GM19351 (cell line): ENCODE results near the gene EXOC6B.

Experiments
- ATAC-seq: cut with Tn5 transposase; IDR thresholded peaks from one replicate; pipeline ENCODE4 v1.9.1; 2021; ENCODE audit warnings: mild to moderate bottlenecking, moderate library complexity; ENCODE audit not compliant: unreplicated experiment

EXOC6B gene

DNA sequence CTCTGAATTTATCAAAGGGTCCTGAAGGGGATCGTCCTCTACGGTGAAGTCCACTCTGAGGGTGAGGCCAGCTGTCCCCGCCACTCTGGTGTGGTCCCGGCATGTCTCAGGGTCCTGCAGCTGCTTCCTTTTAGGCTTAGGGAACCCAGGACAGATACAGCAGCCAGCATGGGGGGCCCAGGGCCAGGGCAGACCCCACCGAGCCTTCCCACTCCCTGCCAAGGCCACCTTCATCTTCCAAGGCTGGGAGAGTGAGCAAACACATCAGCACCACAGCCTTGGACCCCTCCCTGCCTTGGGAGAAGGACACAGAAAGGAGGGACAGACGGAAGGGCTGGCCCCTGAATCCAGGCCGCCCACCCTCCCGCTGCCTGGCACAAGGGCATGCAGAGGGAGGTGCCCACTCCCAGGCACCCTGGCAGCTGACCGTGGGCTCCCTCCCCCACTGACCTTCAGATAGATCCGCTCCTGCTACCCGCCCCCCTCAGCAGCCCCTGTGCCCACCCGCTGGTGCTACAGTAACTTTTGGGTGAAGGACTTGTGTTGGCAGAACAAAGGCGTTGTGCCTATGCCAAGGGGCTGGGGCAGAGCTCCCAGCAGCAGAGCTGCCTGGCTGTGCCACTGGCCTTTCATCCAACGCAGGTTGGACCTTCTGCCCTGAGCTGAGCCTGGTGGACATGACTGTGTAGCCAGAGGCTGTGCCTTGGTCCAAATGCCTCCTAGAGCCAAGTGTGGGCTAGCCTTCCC is 685.8 kb downstream of the EXOC6B start:
- ATAC-seq: no peak

DNA sequence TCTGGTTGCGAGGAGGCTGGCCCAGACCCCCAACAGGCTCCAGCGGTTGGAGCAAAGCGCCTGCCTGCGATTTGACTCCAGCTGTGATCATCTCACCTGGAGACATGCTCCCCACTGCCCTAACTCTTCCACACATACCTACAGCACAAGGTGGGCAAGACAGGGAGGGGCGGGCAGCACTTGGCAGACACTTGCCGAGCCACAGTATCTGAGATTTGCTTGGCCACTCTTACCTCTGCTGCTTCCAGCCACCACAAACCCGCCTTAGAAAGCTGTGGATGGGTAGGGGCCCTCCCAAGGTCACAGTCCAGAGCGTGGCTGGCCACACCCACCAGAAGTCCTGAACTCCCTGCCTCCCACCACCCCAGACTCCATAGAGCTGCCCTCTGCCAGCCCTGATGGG is 686.4 kb downstream of the EXOC6B start:
- ATAC-seq: no peak

DNA sequence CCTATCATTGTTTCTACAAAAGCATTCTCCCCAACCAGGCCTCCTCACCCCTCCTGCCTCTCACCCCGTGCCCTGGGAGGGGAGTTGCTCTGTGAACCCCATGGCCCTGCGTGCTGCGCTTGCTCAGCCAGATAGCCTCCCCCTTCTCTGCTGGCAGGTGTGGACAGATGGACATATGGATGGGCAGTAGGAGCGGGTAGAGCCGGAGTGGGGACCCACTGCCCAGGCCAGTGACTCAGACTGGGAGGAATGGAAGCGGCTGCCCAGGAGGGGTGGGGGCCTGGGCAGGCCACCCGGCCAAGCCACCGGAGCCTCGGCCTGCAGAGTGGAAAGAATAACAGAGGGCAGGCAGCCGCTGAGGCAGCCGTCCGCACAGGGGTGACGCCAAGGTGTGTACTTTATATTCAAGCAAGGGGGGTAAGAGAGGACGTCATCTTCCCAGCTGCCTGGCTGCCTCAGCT is 686.9 kb downstream of the EXOC6B start:
- no peak for ATAC-seq

DNA sequence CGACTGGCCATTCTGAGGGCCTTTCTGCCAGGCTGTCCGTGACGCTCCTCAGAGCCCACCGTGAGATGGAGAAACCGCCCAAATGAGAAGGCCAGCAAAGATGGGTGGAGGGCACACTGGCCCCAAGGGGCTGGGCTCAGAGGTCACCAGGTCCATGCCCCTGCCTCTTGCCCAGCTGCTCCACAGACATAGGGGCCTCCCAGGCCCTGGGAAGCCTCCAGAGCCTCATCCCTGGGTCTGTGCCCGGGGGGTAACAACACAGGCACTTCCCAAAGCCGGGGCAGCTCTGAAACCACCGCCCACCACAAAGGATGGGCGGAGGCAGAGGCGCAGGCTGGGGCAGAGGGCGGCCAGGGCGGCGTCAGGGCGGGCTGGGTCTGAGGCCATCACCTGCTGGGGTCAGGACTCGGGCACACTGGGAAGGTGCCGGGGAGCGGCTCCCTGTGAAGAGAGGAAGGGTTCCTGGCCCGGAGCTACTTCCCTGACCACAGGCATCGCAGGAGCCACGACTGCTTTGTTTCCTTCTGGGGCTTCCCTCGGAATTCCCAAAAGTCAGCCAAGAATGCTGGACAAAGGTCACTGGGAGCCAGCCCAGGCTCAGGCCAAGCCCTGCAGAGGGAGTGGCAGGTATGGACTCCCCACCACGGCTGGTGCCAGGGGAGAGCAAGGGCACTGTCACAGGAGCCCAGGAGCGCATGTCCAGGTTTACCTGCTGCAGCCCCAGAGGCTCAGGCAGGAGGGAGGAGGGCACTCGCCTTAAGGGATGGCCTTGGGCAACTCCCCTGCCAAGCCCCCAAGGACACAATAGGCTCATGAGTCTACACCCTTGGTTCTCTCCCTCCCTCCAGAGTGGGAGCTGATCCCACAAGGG is 687.6 kb downstream of the EXOC6B start:
- peak; percentile 1 for ATAC-seq

DNA sequence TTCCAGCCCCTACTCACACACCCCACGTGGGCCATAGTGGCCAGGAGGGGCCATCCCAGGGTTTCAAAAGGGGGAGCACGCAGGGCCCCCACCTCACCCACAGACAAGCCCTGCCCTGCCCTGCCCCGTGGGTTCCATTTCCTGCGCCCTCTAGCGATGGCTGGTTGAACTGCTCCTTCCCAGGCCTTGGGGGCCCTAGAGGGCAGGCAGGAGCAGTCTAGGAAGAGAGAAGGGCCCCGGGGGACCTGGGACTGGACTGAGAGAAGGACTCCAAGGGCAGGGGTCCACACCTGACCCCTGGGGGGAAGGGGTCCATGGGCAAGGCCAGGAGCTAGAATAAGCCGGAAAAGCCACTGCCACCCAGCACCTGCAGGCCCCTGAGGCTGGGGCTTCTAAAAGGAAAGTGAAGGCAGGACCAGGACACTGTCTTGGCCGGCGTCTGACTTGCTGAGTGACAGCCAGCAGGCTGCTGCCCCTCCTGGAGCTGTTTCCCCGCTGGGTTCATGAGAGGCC is 688.3 kb downstream of the EXOC6B start:
- ATAC-seq: peak; percentile 91

DNA sequence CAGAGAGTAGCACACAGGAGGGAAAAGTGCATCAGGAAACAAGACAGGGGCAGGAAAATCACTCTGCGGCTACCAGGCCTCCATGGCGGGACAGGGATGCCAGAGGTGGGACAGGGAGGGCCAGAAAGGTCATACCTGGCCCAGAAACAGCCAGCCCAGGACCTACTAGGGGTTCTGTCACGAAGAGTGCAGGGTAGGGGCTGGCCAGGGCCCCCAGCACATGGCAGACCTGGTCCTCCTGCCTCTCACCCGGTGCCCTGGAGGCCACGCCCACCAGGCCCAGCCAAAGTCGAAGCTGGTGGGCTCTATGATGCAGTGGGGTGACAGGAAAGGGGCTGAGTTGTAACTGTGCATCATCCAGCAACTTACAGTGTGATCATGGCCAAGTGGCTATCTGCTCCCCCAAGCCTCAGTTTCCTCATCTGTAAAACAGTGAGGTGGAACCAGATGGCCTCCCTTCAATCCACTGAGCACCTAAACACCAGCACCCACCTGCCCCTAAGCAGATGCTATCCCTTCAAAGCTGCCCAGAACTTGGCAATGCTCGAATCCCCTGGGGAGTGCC is 688.8 kb downstream of the EXOC6B start:
- peak; percentile 18 for ATAC-seq

DNA sequence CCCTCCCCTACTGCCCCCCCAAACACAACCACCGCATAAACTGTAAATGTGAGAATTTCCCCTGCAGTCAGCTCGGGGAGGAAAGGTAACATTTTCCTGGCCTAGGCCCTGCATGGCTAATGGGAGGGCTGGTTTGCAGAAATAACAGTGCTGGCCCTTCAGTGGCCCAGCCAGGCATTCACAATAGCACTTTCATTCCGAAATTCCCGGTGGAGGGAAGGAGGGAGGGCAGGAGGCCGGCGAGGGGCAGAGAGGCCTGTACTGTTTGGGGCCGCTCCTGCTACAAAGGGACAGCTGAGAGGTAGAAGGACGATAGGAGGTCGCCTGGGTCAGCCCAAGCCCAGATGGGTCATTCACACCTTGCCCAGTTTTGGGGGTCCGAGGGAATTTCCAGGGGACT is 689.5 kb downstream of the EXOC6B start:
- no peak for ATAC-seq

DNA sequence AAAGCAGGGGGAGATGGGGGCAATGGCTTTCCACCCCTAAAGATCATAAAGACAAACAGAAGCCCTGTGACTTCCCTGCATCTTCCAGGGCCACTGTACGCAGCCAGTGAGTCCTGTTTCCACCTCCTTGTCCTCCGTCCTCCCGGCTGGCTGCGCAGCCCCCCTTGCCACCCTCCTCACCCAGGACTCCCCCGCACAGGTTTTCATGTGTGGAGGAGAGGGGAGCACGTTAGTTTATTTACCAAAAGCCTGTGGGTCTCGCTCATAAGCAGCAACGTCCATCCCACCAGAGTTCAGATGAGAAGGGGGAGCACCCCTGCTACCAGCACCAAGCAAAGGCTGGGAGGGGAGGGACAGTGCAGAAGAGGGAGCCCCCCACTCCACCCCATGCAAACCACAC is 689.9 kb downstream of the EXOC6B start:
- no peak for ATAC-seq

DNA sequence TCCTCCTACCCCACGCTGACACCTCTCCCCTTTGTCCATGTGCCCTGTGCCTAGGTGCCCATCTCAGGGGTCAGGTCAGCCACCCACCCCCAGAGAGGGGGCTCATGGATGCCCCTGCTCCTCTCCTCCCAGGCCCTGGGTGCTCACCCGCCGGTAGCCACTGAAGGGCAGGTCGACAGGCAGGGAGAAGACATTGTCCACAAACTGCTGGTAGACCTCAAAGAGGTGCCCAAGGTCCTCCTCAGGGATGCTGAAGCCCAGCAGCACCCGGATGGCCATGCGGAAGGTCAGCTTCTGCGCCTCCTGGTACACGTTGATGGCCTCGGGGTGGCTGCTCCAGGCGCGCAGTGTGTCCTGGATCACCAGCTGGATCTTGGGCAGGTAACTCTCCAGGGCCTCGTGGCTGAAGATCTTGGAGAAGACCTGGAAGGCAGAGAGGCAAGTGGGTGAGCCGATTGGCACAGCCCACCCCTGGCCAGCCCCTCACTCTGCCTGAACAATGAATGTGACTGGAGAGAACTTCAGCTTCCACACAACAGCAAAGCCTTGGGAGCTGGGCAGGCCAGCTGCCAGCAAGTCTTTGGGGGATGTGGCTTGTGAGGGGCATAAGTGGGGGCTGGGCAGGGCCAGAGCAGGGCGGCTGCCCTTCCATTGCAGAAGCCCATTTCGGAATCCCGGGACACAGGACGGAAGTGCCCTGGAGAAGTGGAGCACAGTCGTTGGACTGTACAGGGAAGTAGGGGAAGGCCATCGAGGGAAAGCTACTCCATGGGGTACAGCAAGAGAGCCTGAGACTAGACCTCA is 690.6 kb downstream of the EXOC6B start:
- no peak for ATAC-seq

DNA sequence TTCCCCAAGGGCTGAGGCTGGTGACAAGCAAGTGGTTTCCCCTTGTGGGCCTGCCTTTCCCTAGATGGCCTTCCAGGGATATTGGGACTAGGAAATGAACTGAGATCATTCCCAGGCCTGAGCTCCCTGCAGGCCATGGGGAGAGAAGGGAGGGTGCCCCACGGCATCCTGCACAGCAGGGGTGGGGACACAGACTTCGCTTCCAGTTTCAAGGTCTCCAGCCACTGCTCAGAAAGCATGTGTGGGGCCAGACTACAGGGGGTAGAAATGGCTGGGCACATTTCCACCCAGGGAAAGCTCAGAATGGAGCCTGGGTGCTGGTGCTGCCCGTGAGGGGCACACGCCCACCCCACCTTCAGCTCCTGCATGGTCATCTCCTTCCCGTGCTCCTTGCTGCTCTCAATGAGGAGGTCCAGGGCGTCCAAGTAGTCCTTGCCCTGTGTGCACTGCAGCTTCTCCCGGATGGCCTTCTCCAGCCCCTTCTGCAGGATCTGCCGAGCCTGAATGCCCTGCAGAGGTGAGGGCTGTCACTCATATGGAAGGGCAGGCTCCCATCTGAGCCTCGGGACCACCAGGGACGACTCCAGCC is 691.3 kb downstream of the EXOC6B start:
- ATAC-seq: no peak

DNA sequence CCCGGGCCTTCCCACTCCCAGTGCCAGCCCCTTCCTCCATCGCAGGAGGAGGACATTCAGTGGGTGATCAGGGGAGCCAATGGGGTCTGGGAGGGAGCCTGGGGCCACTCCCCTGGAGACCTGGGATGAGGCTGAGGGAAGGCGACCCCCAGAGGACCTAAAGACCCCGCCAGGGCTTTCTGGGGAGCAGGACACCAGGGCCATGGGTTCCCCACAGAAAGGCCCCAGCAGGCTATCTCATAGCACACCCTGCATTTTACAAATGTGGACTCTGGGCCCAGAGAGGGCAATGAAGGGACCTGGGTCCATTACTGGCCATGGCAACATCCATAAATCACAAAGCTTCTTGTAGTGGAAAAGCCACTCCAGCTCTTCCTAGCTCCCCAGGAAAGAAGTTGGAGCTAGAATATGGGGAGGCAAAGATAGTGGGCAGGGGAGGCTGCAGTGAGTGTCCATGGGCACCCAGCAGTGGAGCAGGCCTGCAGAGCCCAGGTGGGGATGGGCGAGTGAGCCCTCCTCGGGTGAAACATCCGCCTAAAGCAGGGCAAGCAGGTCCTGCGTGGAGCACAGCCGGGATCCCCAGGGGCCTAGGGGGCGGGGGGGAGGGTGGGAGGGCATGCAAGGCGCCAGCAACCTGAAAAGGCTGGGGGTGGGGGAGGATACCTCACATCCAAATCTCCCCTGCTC is 692.0 kb downstream of the EXOC6B start:
- no peak for ATAC-seq

DNA sequence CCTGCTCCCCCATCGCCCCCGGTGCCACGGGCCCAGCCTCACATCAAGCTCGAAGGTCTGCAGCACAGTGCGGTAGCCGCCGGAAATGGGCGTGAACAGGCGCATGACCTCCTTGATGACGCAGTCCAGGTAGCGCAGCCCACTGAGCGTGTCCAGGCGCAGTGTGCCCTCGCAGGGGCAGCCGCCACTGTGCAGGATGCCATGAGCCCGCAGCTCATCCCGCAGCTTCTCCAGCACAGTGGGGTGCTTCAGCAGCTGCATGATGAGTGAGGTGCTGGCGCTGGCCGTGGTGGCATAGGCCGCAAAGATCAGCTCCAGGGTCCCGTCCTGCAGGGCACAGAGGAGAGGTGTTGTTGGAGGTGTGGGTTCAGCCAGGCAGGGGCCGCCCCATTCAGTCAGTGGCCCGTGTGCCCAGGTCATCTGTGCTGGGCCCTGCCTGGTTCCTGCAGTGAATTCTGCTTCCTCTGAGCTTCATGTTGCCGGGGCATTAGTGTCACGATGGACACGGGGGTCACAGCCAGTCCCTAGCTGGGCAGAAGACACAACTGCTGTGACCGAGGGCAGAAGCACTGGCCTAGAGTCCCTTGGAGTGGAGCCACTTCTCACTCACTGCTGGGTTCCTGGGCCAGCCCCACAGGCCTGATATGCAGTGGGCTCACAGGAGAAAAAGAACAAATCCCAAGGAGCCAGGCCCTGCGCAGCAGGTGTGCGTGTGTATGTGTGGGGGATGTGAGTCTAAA is 692.7 kb downstream of the EXOC6B start:
- no peak for ATAC-seq

DNA sequence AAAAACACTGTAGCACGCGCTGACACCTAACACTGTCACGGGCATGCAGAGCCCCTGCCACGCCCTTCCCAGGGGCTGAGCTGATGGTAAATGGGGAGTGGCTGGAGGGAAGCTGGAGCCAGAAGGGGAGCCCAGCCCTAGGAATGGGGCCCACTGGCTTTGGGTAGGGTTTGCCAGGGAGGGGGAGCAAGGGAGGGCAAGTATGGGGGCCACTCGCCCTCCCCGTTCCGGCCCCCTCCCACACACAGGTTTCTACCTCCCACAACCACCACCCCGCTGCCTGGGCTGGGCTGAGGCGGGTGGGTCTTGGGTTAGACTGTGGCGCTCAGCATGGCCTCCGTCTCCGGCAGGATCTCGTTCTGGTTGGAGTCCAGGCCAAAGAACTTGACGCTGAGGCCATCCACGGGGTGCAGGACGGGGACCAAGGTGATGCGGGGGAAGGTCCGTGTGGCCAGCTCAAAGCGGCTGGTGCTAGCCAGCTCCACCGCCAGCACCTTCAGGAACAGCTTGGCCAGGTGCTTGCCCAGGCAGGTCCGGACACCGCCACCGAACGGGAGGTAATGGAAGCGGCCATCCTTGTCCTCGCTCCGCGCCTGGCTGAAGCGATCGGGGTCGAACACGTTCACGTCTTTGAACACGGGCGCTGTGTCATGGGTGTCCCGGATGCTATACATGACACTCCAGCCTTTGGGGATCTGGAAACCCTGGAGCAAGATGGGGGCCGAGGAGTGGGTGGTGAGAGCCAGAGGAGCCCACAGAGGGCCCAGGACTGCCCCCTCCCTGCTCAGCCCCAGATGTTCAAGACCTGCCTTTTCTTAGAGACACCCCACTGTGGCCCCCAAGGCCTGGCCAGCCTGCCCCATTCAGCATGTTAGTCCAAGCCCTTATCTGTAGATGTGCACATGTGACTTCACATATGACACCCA is 693.7 kb downstream of the EXOC6B start:
- ATAC-seq: no peak

DNA sequence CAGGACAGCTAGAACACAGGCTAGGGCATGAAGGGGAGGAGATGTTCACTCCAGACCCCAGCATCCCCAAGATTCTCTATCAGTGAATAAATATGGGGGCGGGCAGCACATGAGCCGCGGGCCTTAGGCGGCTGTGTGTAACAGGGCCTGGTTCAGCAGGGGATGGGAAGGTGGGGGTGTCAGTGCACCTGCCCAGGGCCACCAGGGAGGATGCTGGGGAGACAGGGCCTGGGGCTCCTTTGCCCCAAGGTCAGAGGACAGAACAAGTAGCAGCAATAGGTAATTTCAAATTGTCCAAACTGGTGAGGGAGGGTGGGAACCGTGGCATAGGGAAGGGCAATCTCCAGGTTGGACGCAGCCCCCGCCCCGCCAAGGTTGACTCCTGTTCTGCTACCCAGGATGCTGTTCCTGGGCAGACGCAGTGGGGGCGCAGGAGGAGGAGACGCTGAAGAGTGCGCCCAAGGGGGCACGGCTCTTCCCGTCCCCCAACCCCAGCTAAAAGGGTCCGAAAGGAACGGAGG is 694.4 kb downstream of the EXOC6B start:
- ATAC-seq: no peak

DNA sequence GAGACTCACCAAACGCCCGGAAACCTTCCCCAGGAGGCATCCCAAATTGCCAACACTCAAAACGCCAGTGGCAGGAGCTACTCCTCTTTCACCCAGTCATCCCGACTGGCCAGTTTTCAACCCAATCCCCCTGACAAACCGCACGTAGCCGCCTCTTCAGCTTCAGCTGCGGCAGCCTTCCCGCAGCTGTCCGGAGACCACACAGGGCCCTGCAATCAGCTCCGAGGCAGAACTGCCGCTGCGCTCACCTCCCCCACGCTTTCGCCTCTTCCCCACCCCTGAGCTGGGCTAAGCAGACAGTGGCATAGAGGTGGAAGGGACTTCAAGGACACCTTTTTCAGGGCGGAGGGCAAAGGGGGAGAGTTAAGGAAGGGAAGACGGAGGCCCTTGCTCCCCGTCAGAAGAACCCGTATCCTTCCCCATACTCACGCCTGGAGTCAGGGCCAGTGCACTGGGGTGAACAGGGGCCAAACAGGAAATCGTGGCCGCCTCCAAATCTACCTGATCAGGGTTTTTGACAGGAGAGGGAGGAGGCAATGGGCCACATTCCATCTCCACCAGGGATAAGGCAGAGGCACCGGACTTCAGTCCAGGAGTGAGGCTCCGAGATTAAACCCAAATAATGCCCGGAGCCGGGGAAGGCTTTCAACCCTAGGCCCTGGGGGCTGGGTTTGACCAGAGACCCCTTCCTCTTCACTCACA is 695.0 kb downstream of the EXOC6B start:
- no peak for ATAC-seq

DNA sequence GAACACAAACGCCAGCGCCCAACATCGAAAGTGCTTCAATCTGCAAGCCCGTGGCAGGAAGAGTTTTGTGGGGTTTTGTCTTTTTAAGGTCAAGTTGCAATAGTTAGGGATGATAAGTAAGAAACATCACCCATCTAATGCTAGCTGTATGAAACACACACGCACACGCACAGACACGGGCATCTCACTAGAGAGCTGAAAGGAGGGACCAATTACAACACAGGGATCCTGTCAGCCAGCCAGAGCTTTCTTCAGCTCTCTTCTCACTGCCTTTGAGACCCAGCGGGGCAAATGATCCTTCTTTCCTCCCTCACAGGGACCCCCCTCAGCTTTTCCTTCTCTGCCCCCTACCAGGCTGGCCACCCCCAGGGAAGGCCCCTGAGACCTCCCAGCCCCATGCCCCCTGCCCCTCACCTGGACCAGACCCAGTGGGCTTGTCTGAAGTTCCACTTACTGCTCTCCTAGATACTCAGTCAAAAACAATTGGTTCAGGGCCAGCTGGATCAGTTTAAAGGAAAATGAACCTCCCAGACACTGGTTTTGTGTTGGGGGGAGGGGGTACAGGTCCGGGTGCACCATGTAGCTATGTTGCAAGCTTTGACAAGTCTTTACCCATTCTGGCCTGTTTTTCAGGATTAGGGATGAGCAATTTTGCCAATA is 696.0 kb downstream of the EXOC6B start:
- no peak for ATAC-seq

DNA sequence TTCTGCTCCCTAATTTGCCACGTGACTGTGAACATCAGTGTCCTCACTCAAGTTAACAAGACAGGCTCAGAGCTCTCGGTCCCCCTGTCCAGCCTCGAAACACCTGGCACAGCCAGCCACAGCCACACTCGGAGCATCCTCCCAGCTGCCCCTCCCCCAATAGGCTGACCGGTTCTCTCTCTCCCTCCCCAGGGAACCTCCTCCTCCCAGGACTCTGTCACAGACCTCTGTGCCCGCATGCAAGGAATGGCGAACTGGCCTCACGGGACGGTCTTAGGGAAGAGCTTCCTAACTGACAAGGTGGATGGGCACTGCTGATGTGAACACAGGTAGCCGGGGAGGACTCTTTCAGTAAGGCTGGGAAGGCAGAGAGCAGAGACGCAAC is 697.0 kb downstream of the EXOC6B start:
- no peak for ATAC-seq
